Femur (tissue), 1 donor: ENCODE data around the gene ZBTB7C.
A peak's percentile ranks its signal among the peaks of the same experiment; 100 is the strongest.

Source experiments
- DNase-seq: peaks from one replicate; pipeline ENCODE4 v3.0.0-alpha.2; 2017

The ZBTB7C gene

DNA sequence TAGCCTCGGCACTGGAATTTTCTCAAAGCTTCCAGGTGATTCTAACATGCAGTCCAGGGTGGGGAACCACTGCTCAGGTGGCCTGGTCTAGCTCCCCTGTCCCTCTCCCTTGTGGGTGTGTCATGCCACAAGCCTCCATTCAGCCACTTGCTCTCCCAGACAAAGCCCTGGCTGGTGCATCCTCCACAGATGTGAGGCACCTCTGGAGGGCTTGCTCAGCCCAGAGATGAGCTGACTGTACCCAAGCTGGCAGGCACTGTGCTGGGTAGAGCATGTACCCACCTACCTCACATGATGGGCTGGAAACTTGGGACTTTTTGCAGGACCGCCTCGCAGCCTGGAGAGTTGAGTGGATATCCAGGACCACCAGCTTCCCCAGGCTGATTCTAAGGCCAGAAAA is 88.1 kb downstream of the ZBTB7C start:
- no peak for DNase-seq

DNA sequence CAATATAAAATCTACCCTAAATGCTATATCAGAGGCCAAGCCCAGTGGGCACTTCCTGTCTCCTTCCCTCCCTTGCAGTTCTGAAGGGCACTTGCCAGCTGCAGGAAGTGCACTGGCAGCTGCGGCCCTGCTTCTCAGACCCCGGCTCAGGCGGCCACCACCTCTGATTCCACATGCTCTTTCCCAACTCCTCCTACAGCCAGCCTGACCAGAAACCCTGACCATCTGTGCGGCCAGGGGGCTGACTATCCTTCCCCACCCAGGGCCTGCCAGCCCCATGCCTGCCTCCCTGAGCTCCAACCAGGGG is 88.6 kb downstream of the ZBTB7C start:
- DNase-seq, result no peak

DNA sequence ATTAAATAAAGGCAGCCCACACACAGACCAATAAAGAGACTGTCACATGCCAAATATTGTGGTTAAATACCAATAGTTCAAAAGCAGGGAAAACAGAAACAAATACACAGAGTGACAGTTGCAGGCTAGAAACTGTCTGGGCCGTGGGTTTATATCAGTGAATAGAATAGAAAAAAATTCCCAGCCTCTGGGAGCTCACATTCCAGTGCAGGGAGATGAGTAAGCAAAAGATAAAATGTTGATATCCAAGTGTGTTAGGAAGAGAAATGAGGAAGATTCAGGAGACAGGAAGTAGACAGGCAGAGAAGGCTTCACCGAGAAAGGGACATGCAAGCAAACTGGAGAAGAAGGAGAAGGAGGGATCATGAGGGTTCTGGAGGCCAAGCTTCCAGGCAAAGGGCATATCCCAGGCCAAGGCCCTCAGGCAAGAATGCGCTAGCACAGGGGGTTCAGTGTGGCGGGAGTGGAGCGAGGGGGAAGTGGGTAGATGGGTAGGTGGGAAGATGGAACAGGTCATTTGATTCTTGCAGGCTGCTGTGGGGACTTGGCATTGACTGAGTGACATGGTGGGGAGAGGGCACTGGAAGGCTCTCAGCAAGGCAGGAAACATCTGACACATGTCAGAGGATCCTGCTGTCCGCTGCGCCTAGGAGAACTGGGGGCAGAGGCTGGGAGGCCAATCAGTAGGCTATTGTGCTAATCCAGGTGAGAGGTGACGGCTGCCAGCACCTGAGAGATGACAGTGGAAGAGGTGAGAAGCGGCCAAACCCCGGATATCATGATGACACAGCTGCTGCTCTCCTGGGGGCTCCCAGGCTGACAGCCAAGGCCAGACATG is 89.2 kb downstream of the ZBTB7C start:
- DNase-seq, result no peak

DNA sequence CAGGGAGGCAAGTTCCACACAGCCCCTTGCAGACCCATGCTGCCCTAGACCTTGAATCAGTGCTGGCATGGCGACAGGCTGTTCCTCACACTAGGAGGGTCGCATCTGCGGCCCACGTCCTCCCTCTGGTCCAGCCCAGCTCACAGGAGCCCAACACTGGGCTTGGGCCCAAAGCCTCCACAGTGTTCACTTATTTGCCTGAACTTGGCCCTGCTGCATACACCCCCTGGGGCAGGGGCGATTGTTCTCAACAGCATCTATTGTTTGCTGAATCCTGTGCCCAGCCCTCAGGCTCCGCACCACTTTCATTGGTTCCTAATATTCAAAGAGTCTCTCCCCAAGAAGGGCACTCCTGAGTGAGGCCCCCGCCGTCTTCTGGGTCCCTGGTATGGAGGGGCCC is 90.7 kb downstream of the ZBTB7C start:
- DNase-seq, result no peak

DNA sequence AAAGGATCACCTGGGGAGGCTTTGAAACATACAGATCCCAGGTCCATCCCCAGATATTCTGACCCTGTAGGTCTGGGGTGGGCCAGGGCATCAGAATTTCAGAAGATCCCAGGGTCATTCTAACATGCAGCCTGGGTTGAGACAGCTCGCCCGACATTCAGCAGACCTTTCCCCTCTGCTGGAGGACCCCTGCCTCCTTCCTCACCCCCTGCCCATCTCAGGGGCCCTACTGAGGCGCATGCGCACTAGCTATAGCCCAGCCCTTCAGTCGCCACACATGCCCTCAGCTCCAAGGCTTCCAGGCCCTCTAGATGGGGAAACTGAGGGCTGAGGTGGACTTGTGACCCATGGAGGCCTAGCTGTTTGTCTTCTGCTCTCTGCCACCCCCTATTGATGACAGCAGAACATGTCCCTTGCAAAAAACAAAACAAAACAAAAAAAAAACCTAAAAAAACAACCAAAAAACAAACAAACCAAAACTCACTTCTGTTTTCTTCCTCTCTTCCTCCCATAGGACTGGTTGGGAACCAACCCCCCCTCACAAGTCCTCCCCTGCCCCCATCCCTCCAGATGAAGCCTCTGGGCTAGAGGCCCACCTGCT is 91.3 kb downstream of the ZBTB7C start:
- DNase-seq, result no peak

DNA sequence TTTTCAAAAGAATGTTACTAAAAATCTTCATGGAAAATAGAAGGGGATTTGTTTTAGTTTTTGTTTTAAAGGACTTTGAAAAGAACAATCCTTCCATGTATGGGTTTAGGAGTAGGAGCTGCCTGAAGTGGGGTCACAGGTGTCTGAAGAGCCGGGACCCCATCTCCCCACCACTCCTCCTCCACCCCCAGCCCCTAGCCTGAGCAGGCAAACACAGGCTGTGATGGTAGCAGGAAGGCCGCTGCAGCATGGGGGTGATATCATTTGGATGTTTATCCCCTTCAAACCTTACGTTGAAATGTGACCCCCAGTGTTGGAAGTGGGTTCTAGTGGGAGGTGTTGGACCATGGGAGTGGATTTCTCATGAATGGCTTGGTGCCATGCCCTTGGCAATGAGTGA is 93.0 kb downstream of the ZBTB7C start:
- no peak for DNase-seq

DNA sequence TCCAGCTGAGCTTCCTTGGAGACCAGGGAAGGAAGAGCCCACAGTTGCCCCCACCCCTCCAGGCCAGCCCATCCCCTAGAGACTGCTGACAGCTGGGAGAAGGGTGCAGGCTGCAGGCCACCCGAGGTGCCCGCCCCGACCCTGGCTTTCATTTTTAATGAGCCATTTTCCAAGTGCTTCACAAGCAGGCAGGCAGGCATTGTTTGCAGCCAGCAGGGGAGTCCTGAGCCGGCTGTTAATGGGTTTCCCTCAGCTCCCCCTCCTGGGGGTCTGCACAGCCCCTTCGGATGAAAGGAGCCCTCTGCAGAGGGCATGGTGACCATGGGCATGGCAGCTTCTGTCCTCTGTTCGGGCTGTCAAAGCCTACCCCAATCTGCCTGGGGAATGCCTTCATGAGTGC is 94.5 kb downstream of the ZBTB7C start:
- no peak for DNase-seq

DNA sequence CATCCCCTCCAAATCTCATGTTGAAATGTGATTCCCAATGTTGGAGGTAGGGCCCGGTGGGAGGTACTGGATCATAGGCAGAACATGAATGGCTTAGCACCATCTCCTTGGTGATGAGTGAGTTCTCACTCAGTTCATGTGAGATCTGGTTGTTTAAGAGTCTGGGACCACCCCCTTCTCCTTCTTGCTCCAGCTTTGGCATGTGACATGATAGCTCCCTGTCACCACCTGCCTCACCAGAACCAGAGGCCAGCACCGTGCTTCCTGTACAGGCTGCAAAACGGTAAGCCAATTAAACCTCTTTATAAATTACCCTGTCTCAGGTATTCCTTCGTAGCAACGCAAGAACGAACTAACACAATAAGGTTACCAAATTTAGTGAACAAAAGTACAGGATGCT is 95.4 kb downstream of the ZBTB7C start:
- no peak for DNase-seq

DNA sequence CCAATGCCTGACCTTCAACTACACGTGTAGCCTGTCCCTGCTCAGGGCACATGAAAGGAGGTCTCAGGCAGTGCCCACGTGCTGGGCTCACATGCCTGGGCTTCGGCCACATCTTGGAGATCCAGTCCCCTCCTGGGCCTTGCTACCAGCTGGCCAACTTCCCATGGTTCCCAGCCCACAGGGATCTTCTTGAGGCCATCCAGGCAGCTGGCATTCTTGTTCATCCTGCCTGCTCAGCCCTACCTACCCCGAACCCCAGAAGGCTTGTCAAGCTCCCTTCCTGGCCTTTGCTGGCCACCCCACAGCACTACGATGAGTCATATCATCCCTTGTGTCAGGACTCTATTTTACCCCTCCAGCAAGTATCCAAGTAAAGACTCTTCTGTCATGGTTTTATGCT is 97.1 kb downstream of the ZBTB7C start:
- no peak for DNase-seq

DNA sequence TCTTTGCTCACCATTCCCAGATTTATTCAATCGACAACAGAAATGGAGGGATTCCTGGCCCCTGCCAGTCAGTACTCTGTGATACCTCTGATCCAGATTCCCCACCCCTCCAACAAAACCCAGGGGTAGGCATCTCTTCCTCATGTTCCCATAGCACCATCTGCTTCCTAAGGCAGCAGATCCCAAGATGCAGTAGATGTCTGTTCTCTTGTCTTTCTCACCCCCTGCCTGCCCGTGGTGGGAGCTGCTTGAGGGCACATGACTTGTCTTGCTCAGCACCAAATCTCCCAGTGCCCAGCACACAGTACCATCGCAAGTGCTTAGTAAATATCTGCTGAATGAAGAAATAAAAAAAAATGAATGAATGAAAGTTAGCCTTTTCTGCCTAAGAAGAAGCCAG is 98.2 kb downstream of the ZBTB7C start:
- no peak for DNase-seq

DNA sequence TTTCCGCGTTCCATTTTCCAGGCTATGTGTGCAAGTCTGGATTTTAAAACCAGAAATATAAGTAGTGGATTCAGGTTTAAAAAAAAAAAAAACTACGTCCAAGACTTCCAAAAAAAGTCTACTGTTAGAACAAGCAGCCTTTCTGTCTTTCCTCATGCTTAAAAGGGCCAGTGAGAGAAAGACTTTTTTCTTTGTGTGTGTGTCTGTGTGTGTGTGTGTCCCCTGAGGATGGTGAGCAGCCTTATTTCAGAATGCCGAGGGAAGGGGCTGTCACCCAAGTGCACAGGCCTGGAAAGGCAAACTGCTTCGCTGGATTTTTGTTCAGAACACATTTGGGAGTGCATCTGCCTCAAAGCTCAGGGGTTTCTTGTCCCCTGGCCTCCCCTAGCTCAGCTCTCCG is 98.8 kb downstream of the ZBTB7C start:
- DNase-seq, result no peak

DNA sequence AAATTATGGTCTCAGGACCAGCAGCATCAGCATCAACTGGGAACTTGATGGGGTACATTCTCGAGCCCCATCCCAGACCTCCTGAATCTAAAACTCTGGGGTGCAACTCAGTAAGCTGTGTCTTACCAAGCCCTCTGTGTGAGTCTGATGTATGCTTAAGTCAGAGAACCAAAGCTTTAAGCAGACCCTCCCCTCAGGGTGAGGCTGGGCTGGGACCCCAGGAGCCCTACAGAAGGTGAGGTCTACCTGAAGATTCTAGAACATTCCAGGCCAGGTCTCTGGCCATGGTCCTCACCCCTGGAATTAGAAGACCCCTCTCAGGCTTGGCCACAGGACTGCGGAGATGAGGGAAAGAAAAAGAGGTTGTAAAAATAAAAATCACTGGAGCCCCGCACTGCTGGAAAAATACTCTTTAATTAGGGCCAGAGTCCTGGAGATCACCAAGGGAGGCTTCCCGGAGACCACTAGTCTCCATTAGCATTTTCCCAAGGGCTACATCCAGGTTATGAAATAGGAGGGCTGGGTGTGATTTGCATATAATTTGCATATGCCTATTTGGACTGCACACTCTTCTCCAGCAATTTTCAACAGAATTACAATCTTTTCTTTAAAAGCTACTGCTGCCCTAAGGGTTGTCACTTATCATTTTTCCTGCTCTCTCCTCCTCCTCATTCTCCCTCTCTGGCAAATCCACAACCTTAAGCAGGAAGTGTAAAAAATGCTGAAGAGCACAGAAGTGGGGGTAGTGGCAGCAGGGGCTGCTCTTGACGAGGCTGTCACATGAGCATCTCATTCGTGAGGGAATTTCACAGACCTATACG is 100.2 kb downstream of the ZBTB7C start:
- DNase-seq, result no peak

DNA sequence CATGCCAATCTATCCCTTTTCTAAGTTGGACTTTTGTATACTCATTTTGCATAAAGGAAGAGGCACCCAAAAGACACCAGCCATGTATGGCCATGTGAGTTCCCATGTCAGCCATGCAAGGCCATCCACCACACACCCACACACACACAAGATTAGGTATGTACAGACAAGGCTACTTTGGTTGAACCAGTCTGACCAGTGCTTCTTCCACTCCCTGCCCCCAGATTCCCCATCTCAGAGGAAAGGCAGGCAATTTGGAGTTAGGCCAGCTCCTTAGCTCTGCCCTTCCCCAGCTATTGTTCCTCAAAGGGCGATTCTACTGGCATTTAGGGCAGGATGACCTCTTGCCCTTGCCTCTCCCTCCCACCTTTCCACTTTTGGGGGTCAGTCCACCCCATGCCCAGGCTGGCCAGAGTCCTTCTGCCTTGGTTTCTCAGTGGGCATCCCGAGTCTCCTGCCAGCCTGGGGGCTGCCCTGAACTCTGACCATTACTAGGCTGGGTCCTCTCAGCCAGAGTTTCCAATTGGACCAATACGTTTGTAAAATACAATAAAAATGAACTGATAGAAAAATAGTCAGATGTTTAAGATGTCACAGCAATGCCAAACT is 101.1 kb downstream of the ZBTB7C start:
- DNase-seq, result no peak

DNA sequence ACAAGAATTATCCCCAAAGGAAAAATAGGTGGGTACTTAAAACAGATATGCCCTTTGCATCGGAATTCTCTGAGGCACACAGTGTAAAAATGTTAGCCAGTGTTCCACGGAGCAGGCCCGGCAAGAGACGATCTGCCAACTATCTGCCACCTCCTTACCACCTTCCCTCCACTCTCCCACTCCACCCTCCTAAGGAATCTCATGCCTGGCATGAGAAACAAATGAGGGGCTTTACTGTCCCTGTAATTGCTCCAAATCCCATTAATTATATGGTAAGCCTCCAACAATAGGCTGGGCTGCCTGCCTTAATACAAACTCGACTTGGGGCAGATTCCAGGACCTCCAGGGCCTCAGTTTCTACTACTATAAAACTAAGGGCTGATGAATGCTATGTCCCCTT is 102.3 kb downstream of the ZBTB7C start:
- no peak for DNase-seq

DNA sequence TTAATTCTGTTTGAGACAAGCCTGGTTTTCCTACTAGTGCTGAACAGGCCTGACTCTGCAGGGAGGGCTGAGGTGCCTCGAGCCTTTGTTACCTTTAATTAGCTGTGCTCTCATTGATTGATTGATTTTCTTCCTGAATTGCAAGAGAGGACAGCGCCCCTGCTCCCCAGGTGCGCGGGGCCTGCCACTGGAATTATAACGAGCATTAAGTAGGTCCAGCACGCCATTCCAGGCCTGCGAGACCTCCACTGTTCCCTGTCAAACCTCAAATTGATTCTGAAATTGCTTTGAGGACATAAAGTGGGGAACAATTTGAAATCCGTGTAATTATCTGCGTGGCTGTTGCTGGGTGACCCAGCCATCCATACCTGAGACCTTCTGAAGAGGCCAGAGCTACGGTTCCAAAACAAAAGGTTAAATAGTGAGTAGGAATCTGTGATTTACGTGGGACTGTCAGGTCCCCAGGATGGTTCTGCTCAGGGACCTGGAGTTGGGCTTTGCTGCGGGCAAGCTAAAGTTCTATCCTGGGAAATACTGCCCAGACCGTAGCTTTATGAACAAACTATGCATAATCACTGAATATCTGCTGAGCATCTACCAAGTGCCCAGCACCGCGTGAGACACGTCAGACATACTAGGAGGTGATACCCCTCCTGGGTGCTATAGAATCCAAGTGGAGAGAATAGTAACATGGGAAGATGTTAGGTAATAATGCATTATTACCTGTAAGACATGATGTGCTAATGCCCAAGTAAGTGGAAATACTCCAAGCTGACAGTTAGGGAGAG is 104.1 kb downstream of the ZBTB7C start:
- DNase-seq, result no peak

DNA sequence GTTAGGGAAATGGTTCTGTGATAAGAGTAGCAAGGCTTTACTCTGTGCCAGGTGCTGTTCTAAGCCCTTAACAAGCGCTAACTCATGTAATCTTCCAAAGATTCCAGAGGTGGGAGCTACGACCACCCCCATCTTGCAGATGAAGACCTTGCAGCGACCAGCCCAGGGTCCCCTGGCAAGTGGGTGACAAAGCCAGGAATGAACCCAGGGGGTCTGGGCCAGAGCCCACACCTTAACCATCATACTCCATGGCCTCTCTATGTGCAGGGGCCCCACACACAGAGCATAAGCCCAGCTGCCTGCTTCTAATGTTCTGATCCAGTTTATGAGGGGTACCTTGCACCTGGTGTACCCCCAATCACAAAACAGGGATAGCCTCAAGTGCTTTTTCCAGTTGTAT is 105.3 kb downstream of the ZBTB7C start:
- no peak for DNase-seq

DNA sequence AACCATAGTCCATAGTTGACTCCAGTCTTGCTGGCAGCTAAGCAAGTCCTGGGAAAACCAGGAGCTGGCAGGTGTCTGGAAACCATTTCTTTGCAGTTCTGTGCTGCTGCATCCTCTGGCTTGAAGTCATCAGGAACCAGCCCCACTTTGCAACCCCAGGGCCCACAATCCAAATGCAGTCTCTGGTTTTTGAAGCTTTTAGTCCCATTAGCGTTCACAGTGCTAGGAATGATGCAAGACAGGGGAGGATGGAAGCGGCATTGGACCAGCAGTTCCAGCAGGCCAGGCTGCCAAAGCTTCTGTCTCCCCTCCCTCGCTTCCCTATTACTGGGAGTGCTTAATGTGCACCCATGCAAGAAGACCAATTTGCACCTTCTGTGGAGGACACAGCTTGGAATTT is 106.4 kb downstream of the ZBTB7C start:
- no peak for DNase-seq

DNA sequence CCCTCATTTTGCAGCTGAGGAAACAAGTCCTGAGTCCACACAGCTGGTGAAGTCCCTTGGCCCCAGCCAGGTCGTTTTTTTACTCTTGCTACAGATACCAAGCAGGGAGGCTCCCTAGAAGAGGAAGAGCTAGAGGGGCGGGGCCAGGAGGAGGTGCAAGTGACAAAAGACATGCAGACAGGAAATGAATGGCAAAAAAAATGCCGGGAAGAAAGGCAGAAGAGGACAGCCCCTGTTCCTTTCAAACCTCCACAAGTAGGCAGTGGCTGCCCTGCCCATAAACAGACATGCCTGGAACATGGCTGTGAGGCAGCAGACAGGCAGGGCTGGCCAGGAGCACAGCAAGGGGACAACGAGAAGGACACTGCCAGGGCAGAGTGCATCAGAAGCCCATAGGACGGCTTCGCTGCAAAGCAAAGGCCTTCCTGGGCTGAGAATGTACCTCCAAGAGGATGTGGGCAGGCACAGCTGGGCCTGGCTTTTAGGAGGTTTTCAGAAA is 108.7 kb downstream of the ZBTB7C start:
- DNase-seq, result no peak

DNA sequence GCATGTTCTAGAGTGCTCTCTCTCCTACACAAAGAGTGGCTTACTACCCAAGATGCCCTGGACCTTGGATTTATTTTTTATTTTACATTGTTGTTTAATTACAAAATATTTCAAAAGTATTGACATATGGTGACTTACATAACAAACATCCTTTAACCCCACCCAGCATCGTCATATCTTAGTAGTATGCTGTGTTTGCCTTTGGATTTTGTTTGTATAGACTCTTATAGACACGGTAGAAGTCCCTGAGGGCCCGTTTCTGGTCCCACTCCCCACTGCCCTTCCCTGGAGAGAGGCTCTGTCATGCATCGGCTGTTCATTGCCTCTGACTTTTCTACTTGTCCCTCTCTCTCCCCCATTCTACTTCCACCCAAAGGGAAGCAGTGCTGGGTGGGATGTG is 112.0 kb downstream of the ZBTB7C start:
- DNase-seq, result no peak

DNA sequence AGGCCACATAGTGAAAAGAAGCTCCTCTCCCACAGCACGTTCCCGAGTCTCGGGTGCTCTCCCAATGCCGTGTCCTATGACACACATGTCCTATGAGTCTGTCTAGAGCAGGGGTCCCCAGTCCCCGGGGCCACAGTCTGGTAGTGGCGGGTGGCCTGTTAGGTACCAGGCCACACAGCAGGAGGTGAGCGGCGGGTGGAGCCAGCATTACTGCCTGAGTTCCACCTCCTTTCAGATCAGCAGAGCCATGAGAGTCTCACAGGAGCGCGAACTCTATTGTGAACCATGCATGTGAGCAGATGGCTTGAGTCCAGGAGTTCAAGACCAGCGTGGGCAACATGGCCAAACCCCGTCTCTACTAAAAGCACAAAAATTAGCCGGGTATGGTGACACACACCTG is 112.6 kb downstream of the ZBTB7C start:
- no peak for DNase-seq

DNA sequence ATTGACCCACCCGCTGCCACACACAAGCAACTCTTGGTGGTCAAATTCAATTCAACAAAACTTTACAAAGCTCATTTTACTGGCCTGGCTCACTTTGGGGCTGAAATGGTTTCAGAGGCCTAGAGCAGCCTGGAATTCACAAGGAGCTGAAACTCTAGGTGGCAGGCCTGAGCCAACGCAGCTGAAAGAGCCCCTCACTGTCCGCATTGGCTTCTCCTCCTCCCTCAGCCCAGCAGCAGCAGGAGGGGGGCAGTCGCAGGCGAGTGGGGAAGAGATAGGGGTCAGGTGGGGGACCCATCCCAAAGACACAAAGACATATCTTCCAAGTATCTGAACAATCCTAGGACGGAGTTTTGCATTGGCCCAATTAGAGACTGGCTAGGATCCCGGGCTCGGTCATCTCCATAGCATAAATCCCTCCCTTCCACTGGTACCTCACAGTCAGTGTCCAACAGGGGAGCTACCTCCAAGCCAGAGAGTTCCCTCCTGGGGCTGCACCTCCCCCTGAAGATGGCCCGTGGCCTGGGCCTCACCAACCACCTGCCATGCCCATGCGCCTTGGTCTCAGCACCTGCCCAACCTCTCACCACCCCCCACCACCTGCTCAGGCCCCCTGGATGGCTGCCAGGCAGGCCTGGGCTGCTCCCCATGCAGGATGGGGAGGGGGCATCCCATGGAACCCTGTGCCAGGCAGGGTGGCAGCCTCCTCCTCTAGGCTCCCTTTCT is 113.4 kb downstream of the ZBTB7C start:
- peak; percentile 42 for DNase-seq
